Ramos (cell line): Measurements from ENCODE around the gene ANKRD63.

ENCODE experiments used
- in situ Hi-C: fragments of 300-500 bp; cut with MboI; formaldehyde crosslinking; loops from one replicate; pipeline ENCODE4 v1.14.3; 2022; ENCODE audit warnings: low sequenced_read_pairs; ENCODE audit not compliant: unreplicated experiment

The ANKRD63 gene

DNA sequence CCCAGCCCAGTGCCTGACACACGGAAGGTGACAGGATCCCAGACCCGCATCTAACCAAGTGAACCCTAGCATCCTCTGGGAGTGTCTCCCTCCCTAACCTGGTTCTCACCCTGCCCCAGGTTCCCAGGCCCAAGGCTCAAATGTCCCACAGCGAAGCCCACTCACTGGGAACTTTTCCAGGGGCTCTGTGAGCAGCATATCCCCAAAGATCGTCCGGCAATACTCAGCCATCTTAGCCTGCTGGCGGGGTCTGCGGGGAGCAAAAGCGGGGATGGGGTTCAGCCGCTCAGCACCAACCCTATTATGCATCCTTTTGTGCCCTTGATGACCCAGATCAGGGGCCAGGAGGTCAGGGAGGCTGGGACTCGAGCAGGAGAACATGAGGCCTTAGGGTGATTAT, 14.5 kb upstream of the ANKRD63 start:
- in situ Hi-C loops, result no loop called here

DNA sequence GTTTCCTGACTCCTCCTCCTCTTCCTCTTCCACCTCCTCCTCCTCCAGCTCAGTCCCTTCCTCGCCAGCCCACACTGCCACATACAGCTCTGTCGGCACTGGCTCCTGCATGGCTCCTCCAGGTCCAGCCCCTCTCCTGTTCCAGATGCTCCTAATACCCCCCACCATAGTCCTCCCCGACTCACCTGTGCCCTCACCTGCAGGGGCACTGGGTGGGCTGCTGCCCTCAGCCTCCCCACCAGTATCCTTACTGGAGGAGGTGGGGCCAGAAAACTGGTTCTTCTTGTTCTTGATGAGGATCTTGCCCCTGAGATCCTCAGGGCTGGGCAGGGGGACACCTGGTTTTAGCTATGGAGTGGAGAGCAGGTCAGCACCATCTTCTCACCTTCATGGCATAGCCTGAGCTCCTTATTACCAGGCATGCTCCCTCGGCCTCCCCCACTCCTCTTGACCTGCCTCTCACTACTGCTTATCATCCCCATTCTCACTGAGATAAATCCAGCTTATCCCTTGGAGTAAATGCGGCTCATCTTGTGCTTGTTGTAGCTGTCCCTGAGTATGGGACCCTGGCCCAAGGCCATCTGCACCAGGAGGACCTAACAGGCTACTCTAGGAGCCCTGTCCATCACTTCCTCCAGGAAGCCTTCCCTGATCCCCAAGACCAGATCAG, 13.8 kb upstream of the ANKRD63 start:
- in situ Hi-C loops, result no loop called here

DNA sequence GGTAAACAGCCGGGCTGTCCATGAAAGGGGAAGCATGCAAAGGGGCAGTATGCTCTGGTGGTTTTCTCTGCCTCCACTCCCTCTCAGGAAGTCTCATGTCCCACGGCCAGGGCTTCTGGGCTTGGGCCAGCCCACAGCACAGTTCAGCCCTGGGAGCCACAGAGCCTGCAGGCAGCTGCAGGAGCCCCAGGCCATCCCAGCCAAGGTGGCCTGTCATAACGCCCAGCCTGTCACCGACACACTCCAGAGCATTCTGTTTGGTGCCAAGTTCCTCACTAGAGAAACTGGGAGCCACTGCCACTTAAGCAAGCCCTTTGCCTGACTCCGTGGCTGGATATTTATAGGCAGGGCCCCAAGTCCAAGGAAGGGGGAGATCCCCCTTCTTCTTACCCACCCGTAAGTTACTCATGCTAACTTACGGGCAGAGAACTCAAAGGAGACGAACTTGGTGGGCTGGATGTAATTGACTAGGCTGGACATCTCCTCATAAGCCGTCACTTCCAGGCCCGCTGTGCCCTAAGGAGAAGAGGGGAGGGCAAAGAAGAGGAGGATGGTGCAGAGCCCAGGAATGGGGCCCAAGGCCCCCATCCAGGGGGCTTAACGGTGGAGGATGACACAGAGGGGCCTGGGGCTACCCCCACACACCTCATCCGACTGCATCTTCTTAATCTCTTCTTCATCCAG, 13.2 kb upstream of the ANKRD63 start:
- in situ Hi-C loops, result no loop called here

DNA sequence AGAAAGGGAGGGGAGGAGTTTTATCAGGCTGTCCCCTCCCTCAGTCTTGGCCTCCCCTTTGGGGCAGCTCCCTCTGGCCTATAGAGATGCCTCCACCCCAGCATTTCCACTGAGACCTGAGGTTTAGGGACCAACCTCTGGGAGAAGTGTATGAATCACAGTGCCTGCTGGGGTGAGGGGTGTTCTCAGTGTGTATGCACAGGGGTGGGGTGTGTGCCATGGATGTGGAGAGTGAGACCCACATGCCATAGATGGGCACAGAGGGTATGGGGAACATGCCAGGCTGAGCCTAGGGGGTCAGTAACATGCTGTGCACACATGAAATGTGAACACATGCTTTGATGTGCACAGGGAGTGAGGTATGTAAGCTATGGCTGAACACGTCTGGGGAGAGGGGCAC, 12.4 kb upstream of the ANKRD63 start:
- in situ Hi-C loops, result no loop called here

DNA sequence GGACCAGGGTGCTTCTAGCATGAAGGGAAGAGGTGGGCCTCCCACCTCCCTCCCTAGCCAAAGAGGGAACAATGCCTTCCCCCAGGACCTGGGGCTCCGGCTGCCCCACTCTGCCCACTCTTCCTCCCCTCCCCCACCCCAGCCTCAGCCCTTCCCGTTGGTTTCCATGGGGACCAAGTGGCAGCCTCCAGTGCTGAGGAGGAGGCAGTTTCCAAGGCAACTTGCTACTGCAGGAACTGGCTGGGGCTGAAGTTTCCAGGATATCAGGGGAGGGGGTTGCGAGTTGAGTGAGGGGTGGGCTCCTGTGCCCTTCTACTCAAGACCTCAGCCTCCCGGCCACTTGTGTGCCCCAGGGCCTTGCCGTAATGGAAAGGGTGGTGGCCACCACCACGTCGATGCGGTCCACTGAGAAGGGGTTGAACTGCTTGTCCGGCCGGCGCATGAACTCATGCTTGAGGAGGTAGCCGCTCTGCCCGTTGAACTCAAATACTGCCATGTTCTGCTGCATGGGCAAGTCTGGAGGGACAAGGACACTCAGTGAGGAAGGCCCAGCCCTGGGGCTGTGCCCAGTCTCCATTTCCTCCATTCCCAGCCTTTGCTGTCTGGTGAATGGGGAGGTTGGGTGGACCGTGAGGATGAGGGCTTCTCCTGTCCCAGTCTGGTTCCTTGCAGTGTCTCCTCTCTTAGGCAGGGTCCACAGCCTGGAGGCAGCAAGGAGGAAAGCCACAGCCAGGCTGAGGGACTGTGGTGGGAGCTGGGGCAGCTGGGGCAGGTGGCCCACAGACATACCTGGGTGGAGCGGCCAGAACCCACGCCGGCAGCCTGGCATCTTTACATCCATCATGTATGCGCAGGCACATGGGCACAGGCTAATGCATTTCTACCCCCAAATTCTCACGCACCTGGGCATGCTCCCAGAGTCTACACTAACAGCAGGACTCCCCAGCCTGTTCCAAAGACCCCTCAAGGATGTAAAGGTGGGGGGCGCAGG, 11.3 kb upstream of the ANKRD63 start:
- in situ Hi-C loops, result no loop called here

DNA sequence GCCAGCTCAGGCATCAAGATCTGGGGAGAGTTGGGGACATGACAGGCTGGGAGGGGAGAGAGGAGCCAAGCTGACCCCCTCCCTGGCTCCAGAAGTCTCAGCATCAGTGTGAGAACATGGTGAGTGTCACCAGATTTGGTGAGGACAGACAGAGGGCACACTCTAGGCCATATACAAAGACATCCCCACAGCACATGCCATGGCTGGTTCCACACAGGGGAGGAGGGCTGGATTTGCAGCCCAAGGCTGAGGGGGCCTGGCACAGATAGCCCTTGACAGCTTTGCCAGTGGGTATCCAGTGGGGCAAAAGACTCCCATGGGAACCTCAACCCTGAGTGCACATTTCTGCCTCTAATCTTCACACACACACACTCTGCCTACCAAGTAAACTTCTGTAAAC, 10.1 kb upstream of the ANKRD63 start:
- in situ Hi-C loops, result no loop called here

DNA sequence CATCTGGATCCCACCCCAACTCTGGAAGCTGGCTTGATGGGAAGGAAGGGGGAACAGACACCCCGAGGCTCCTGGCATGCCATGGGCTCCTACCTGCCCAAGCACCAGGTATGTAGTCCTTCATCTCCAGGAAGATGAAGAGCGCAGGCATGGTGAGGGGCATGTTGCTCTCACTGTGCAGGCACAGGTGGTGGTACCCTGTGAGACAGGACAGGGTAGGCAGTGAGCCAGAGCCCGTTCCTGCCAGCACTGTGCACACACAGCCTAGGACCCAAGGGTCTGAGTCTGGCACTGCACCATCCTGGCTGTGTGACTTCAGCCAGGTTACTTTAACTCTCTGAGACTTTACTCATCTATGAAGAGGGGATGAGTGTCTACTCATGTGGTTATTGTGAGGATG, 9.4 kb upstream of the ANKRD63 start:
- in situ Hi-C loops, result no loop called here

DNA sequence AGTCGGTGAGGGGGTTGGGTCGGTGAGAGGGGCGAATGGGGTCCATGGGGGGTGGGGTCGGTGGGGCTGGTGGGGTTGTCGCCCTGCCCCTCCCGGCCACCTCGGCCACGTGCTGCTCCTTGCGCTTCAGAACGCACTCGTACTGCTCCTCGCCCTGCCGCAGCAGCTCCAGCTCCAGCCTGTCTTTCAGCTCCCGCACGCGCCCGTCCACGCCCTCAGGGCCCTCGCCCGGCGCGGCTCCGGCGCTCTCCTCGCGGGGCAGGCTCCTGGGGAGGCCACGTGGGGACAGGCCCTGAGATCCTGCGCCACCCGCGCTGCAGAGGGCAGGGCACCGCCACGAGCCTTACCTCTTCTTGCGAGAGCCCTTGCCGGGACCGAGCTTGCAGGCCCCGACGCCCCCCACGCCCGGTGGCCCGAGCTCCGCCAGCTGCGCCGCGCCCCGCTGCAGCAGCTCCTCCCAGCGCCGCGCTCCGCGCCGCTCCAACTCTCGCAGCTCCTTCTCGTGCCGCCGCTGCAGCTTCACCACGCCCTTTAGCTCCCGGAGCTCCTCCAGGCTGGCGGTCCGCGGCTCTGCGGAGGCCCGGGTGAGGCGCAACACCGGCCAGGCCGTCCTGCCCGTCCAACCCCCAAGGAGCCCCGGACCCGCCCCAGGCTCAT, 8.2 kb upstream of the ANKRD63 start:
- in situ Hi-C loops, result no loop called here

DNA sequence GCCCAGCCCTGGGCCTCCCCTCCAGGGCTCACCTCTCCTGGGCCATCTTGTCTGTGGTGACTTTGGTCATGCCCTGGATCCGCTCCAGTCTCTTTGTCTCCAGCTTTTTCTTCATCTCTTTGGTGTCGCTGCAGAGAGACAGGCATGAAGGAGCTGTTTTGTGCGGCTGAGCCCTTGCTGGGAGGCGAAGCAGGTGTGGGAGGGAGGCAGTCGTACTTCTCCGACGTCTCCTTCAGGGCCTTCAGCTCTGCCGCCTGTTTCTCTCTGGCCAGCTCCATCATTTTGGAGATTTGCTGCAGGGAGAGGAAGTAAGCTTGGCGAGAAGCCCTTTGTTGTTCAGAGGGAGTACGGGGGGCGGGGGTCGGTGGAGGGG, 7.7 kb upstream of the ANKRD63 start:
- in situ Hi-C loops, result no loop called here

DNA sequence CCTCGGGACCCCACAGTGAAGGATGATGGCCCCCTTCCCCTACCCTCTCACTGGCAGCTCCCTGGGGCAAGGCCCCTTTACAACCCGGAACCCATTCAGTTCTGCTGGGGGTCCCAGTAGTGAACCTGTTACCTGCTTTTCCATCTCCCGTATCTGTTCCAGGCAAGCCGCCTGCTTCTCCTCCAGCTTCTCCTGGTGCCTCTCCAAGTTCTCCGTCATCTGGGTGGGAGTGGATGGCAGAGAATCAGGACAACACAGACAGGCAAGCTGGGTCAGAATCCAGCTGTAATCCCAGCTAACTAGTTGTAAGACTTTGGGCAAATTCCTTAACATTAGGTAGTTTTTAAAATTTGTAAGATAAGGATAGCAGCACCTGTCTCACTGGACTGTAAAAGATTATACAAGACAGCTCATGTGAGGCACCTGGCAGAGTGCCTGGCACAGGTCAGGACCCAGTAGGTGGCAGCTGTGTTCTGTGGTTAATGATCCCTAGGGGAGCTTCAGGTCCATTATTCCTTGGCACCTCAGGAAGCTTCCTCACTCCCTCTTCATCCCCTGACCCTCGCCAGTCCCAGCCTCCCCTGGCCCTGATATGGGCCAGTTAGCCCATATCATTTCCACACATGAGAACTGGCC, 6.4 kb upstream of the ANKRD63 start:
- in situ Hi-C loops, result no loop called here

DNA sequence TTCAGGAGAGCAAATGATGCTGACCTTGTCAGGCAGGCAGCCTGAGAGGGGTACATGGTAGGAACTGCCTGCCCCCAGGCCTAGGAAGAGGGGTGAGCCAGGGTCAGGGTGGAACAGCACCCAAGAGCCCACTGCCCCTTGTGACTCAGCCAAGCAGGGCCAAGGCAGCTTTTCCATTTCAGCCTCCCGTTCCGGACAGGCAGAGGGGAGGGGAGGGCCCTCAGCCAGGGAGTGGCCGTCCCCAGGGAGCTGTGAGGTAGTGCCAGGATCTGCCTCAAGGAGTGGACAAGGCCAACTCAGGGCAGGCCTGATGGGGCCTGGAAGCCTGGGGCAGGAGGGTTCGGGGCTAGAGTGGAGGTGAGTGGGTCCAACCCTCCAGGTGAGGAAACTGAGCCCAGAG, 5.1 kb upstream of the ANKRD63 start:
- in situ Hi-C loops, result no loop called here

DNA sequence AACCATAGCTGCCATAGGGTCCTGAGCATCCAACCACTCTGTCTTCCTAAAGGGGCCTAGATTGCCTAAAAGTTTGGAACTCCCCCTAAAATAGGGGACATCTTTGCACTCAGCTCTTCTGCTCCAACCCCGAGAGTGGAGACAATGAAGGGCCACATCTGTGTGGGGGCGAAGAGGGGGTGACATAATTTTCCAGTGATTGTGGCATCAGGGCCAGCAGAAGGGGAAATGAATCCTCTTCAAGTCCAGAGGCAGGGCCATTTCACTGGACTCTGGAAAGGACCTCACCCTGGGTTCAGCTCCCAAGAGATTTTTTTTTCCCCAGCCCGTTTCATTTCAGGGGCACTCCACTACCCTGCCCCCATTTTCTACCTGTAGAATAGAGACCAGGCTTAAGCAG, 4.6 kb upstream of the ANKRD63 start:
- in situ Hi-C loops, result no loop called here

DNA sequence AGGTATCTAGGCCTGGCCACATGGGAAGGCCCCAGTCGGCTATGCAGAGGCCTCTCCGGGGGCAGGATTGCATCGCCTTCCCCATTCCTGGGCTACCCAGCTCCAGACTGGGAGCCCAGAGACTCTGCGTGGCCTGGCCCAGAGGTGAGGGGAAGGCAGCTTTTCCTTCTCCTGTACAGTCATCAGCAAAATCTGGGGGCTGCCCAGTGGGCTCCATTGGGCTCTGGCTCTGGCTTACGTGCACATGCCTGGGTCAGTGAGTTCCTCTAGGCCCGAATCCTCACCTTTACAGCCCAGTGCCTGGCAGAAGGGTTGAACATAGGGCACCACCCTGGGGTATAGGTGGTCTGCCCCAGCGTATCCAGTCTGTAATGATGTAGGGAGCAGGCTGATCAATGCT, 3.9 kb upstream of the ANKRD63 start:
- in situ Hi-C loops, result no loop called here

DNA sequence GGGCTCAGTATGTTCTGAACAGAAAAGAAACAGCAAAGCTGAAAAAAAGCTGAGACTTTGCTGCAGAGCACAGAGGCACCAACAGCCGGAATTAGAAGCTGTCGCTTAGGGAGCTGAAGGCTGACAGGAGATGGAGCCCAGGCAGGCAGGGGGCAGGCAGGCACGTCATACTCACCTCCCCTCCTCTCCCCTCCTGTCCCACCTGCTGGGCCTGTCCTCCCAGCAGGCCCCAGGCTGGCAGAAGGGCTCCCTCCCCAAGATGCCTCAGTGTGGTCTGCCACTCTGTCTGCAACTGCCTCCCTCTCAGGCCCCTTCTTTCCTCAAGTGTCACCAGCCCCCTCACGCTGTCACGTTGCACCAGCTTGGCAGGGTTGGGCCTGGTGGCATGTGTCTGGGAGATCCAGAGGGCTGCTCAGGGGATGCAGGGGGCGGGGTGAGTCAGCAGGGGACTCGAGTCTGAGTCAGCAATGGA, 3.2 kb upstream of the ANKRD63 start:
- in situ Hi-C loops, result no loop called here

DNA sequence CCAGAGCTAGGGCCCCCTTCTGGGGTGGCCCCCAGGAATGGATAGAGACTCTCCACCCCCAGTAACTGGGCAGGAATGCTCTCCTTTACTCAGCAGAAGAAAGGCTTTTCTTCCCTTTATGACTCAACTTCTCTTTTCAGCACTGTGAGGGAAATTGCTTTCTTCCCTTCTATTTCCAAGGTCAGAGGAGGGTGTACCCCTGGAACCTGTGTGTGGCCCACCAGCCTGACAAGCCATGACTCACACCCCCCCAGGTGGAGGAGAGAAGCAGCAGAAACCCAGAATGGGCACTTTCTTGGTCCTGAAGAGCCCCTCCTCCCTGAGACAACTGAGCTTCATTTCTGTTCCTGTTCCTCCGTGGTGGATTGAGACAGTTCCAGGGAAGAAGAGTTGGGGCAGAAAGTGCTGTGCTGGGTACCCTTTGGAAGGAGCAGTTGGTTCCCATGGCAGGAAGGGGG, 2.7 kb upstream of the ANKRD63 start:
- in situ Hi-C loops, result no loop called here

DNA sequence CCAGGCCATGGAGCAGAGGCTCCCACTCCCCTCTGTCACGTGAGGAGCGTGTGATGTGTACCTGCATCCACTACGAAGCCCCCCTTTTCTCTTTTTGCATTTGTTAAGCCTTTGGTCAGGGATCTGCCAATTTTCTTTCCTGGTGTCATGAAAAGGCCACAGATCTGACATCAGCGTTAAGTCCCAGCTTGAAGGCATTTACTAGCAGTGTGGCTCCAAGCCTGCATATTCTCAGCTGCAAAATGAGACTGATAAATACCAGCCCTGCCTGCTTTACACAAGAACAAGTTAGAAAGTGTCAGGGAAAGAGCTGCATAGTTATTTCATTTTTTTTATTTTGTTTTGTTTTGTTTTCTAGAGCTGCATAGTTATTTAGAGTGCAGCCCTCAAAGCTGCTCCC, 2.3 kb upstream of the ANKRD63 start:
- in situ Hi-C loops, result no loop called here

DNA sequence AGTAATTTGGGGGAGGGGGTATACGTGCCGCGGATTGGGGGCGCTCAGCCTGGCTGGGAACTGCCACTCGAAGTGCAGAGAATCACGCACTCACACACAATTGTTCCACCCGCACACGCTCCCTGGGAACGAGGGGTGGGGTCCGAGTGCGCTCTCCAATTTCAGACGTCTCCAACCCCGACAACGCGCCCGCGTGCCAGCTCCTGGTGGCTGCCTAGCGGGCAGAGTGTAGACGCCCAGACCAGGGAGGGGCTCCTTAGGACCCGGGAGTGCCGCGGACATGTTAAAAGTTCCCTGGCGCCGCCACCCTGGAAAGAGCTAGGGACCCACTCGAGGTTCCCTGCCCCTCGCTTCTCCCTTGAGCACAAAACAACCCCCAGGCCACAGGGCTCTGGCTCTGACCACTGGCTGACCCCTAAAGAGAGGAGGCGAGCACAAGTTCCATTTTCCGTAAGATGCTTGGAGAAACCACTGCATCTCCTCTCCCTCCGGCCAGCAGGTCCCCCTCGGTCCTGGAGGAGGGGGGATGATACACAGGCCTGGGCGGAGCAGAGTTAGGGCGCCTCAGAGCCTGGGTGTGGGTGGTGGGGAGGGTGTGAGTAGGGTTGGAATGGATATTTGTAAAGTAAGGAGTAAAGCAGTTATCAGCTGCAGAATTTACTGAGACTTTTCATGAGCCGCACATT, 894 bp upstream of the ANKRD63 start:
- in situ Hi-C loops, result no loop called here

DNA sequence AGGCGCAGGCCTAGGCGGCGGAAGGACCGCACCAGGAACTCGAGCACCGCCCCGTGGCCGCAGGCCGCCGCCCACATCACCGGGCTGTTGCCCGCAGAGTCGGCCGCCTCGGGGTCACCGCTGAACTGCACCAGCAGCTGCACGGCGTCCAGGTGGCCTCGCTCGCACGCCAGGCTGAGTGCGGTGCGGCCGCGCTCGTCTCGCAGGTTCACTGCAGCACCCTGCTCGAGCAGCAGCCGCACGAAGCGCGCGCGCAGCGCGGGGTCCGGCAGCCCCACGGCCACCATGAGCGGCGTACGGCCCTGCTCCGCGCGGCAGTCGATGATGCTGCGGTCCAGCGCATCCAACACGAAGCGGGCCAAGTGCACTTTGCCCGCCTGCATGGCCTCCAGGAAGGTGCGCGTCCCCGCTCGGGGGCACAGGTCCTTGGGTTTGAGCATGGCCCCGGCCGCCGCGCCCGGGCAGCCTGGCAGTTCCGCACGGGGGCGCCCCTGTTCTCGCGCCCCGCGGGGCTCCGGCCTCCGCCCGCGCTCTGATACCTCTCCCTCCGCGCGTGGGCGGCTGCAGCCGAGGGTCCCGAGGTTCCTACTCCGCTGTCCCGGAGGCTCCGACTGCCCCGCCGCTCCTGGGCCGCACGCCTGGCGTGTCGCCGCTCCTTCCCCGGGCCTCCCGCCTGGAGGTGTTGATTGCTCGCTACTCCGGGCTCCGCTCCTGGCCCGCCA, 556 bp downstream of the ANKRD63 start:
- in situ Hi-C loops, result no loop called here

DNA sequence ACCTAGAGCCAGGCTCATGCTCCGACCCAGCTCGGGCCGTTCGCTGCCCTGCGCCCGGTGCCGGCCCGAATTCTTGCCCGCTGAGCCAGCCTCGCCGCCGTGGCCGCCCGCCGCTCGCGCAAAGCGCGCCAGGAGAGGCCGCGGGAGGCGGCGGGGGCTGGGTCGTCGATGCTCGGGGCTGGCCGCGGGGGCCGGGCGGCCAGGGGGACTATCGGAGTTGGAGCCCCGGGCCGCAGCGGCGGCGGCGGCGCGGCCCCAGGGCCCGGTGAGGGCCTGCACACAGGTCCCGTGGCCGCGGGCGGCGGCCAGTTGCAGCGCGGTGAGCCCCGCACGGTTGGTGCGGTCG, 1.1 kb downstream of the ANKRD63 start:
- in situ Hi-C loops, result no loop called here
